ENCODE data around the gene GLI3. TPM values are rescaled to one million over a fixed set of nuclear protein-coding genes. Genes with fewer than 3 reads are reported as not detected.

The GLI3 gene
- total and polyA plus RNA-seq, 4 experiments from 2014 or later: 0.06 to 0.13 TPM; not detected in 2

GRCh38 chr7:42139751-42140150, 97.3 kb downstream of the GLI3 start:
- Mint-ChIP-seq H3K9me3 (peaks cover 0 to 3% (median 0%) of the 10 kb centered on the region in 8 donors), H3K36me3 (no peaks in the 10 kb centered on the region), H3K4me3 (no peak overlapping the region), H3K4me1 (no peaks in the 10 kb centered on the region), H3K27me3 (peaks cover 2 to 4% of the 10 kb centered on the region in 2 donors), H3K27ac (no peak overlapping the region)
- ChIA-PET POLR2A (ENCODE audit: partially characterized antibody) (no interaction called here), CTCF (ENCODE audit: partially characterized antibody) (no interaction called here)
- Histone ChIP-seq H3K9me3 (ENCODE audit: control insufficient read depth in 1 of 2, low read length in 2 of 2) (no peaks in the 10 kb centered on the region), H3K27ac (ENCODE audit: low read depth, low read length) (no peak overlapping the region), H3K4me1 (ENCODE audit: insufficient read depth, low read length) (no peaks in the 10 kb centered on the region), H3K27me3 (ENCODE audit: insufficient read depth, low read length) (no peaks in the 10 kb centered on the region), H3K36me3 (ENCODE audit: insufficient read depth, low read length) (no peaks in the 10 kb centered on the region), H3K4me3 (ENCODE audit: low read length in 2 of 2) (no peak overlapping the region)
- intact Hi-C loops (cut with micrococcal nuclease): no loop called here
- no peak for DNase-seq

DNA sequence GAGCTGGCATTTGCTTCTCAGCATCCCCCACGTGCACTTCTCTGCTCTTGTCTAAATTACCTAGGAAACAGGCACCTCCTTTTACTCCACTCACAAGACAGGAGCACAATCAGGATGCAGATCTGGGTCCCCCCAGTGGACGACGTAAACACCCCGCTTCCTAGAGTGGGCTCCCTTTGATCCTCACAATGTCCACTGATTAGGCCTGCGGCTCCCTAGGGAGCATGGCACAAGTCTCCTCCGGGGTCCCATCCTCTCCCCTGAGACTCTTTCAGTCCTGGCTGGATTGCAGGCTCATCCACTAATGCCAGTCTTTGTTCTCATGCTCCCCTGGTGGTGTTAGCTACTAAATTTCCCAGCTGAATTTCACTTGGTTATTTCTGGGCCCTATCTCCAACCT, 98.3 kb downstream of the GLI3 start:
- Mint-ChIP-seq H3K27me3 (peaks cover 2 to 6% of the 10 kb centered on the region in 2 donors), H3K4me1 (no peaks in the 10 kb centered on the region), H3K4me3 (no peak overlapping the region), H3K36me3 (no peaks in the 10 kb centered on the region), H3K9me3 (peaks cover 0 to 3% (median 0%) of the 10 kb centered on the region in 8 donors), H3K27ac (no peak overlapping the region)
- intact Hi-C loops (cut with micrococcal nuclease): no loop called here
- H3K4me3 ChIP-seq (ENCODE audit: low read length in 2 of 2): no peak overlapping the region
- H3K9me3 ChIP-seq (ENCODE audit: control insufficient read depth in 1 of 2, low read length in 2 of 2): no peaks in the 10 kb centered on the region
- H3K36me3 ChIP-seq (ENCODE audit: insufficient read depth, low read length): no peaks in the 10 kb centered on the region
- ChIA-PET POLR2A (ENCODE audit: partially characterized antibody) (no interaction called here), CTCF (ENCODE audit: partially characterized antibody) (no interaction called here)
- no peaks in the 10 kb centered on the region for H3K27me3 ChIP-seq (ENCODE audit: insufficient read depth, low read length)
- no peak overlapping the region for H3K27ac ChIP-seq (ENCODE audit: low read depth, low read length)
- H3K4me1 ChIP-seq (ENCODE audit: insufficient read depth, low read length): no peaks in the 10 kb centered on the region
- no peak for DNase-seq

GRCh38 chr7:42137941-42138340, 99.1 kb downstream of the GLI3 start:
- Mint-ChIP-seq H3K27ac (no peak overlapping the region), H3K36me3 (no peaks in the 10 kb centered on the region), H3K27me3 (peaks cover 2 to 6% of the 10 kb centered on the region in 2 donors), H3K9me3 (peaks cover 0 to 3% (median 0%) of the 10 kb centered on the region in 8 donors), H3K4me1 (no peaks in the 10 kb centered on the region), H3K4me3 (no peak overlapping the region)
- intact Hi-C loops (cut with micrococcal nuclease): no loop called here
- Histone ChIP-seq H3K9me3 (ENCODE audit: control insufficient read depth in 1 of 2, low read length in 2 of 2) (no peaks in the 10 kb centered on the region), H3K27ac (ENCODE audit: low read depth, low read length) (no peak overlapping the region), H3K27me3 (ENCODE audit: insufficient read depth, low read length) (no peaks in the 10 kb centered on the region), H3K4me3 (ENCODE audit: low read length in 2 of 2) (no peak overlapping the region), H3K36me3 (ENCODE audit: insufficient read depth, low read length) (no peaks in the 10 kb centered on the region), H3K4me1 (ENCODE audit: insufficient read depth, low read length) (no peaks in the 10 kb centered on the region)
- CTCF ChIA-PET (ENCODE audit: partially characterized antibody): no interaction called here
- POLR2A ChIA-PET (ENCODE audit: partially characterized antibody): no interaction called here
- DNase-seq: no peak

GRCh38 chr7:42137431-42137830, 99.6 kb downstream of the GLI3 start:
- no peaks in the 10 kb centered on the region for H3K36me3 ChIP-seq (ENCODE audit: insufficient read depth, low read length)
- peaks cover 0 to 3% (median 0%) of the 10 kb centered on the region in 8 donors for H3K9me3 Mint-ChIP-seq
- no peaks in the 10 kb centered on the region for H3K4me1 ChIP-seq (ENCODE audit: insufficient read depth, low read length)
- ChIA-PET POLR2A (ENCODE audit: partially characterized antibody) (no interaction called here), CTCF (ENCODE audit: partially characterized antibody) (no interaction called here)
- H3K36me3 Mint-ChIP-seq: no peaks in the 10 kb centered on the region
- H3K27ac ChIP-seq (ENCODE audit: low read depth, low read length): no peak overlapping the region
- no peak overlapping the region for H3K27ac Mint-ChIP-seq
- H3K4me3 ChIP-seq (ENCODE audit: low read length in 2 of 2): no peak overlapping the region
- H3K27me3 ChIP-seq (ENCODE audit: insufficient read depth, low read length): no peaks in the 10 kb centered on the region
- H3K4me1 Mint-ChIP-seq: no peaks in the 10 kb centered on the region
- no peak overlapping the region for H3K4me3 Mint-ChIP-seq
- no peak for DNase-seq
- H3K27me3 Mint-ChIP-seq: peaks cover 2 to 6% of the 10 kb centered on the region in 2 donors
- H3K9me3 ChIP-seq (ENCODE audit: control insufficient read depth in 1 of 2, low read length in 2 of 2): no peaks in the 10 kb centered on the region
- intact Hi-C loops (cut with micrococcal nuclease): no loop called here

GRCh38 chr7:42135728-42136127, 101.3 kb downstream of the GLI3 start:
- DNase-seq: no peak
- H3K27me3 Mint-ChIP-seq: peaks cover 2 to 6% of the 10 kb centered on the region in 2 donors
- H3K27ac Mint-ChIP-seq: no peak overlapping the region
- H3K4me3 ChIP-seq (ENCODE audit: low read length in 2 of 2): no peak overlapping the region
- H3K36me3 ChIP-seq (ENCODE audit: insufficient read depth, low read length): no peaks in the 10 kb centered on the region
- peaks cover 0 to 3% (median 0%) of the 10 kb centered on the region in 8 donors for H3K9me3 Mint-ChIP-seq
- H3K27me3 ChIP-seq (ENCODE audit: insufficient read depth, low read length): no peaks in the 10 kb centered on the region
- no peak overlapping the region for H3K27ac ChIP-seq (ENCODE audit: low read depth, low read length)
- CTCF ChIA-PET (ENCODE audit: partially characterized antibody): no interaction called here
- POLR2A ChIA-PET (ENCODE audit: partially characterized antibody): no interaction called here
- no peaks in the 10 kb centered on the region for H3K4me1 ChIP-seq (ENCODE audit: insufficient read depth, low read length)
- intact Hi-C loops (cut with micrococcal nuclease): no loop called here
- no peak overlapping the region for H3K4me3 Mint-ChIP-seq
- no peaks in the 10 kb centered on the region for H3K36me3 Mint-ChIP-seq
- H3K4me1 Mint-ChIP-seq: no peaks in the 10 kb centered on the region
- no peaks in the 10 kb centered on the region for H3K9me3 ChIP-seq (ENCODE audit: control insufficient read depth in 1 of 2, low read length in 2 of 2)

DNA sequence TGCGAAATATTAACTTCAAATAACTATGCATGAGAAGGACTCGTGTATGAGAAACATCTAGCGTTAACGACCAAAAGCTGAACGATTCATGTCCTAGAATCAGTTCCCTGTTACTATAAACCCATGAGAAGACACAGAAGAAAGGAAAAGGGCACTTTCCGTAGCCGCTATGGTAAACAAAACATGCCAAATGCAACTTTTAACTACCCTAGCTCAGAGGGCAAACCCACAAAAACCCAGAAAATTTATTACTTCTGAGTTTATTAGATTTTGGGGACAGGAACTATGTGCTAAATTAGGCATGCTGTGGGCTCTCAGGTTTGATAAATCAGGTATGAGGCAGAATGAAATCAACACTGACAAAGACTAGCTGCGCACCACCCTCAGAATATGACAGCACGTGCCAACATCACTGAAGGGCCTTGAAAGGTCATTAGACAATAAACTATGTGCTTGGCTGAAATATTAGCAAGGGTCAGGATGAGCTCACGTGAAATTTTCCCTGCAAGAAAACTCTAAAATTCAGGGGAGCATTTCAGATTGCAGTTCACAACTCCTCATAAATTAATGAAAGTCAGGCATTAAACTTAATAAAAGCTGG, 102.6 kb downstream of the GLI3 start:
- no peak overlapping the region for H3K4me3 Mint-ChIP-seq

DNA sequence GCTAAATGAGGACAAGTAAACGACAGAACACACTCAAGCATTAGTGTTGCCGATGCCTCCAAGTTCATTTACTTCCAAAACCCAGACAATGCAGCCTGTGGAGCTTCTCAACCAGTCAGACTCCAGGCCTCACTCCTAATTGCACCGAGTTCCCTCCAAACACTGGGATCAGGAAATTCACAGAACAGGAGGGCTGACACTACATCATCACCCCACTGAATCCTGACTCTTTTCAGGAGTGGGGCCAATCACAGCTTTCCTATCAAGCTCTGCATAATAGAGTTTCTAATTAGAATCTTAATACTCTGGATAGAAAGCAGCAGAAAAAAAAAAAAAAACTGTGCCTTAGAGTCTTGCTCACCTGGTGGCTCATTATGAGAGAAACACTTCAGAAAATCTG, 103.7 kb downstream of the GLI3 start:
- intact Hi-C loops (cut with micrococcal nuclease): no loop called here
- Histone ChIP-seq H3K4me3 (ENCODE audit: low read length in 2 of 2) (no peak overlapping the region), H3K9me3 (ENCODE audit: control insufficient read depth in 1 of 2, low read length in 2 of 2) (no peaks in the 10 kb centered on the region), H3K27ac (ENCODE audit: low read depth, low read length) (no peak overlapping the region), H3K4me1 (ENCODE audit: insufficient read depth, low read length) (no peaks in the 10 kb centered on the region), H3K27me3 (ENCODE audit: insufficient read depth, low read length) (no peaks in the 10 kb centered on the region), H3K36me3 (ENCODE audit: insufficient read depth, low read length) (no peaks in the 10 kb centered on the region)
- Mint-ChIP-seq H3K4me3 (no peak overlapping the region), H3K27me3 (peaks cover 0 to 5% of the 10 kb centered on the region in 2 donors), H3K36me3 (no peaks in the 10 kb centered on the region), H3K27ac (no peak overlapping the region), H3K9me3 (peaks cover 0 to 3% (median 0%) of the 10 kb centered on the region in 8 donors), H3K4me1 (no peaks in the 10 kb centered on the region)
- no peak for DNase-seq
- ChIA-PET CTCF (ENCODE audit: partially characterized antibody) (no interaction called here), POLR2A (ENCODE audit: partially characterized antibody) (no interaction called here)

More for the DNA sequence above, 102.6 kb downstream of the GLI3 start:
- ChIA-PET POLR2A (ENCODE audit: partially characterized antibody) (no interaction called here), CTCF (ENCODE audit: partially characterized antibody) (no interaction called here)
- H3K4me1 ChIP-seq (ENCODE audit: insufficient read depth, low read length): no peaks in the 10 kb centered on the region
- H3K27me3 Mint-ChIP-seq: peaks cover 0 to 5% of the 10 kb centered on the region in 2 donors
- H3K27ac ChIP-seq (ENCODE audit: low read depth, low read length): no peak overlapping the region
- intact Hi-C loops (cut with micrococcal nuclease): no loop called here
- H3K36me3 ChIP-seq (ENCODE audit: insufficient read depth, low read length): no peaks in the 10 kb centered on the region
- no peaks in the 10 kb centered on the region for H3K27me3 ChIP-seq (ENCODE audit: insufficient read depth, low read length)
- H3K9me3 Mint-ChIP-seq: peaks cover 0 to 3% (median 0%) of the 10 kb centered on the region in 8 donors
- no peak overlapping the region for H3K4me3 ChIP-seq (ENCODE audit: low read length in 2 of 2)
- no peak overlapping the region for H3K27ac Mint-ChIP-seq
- H3K36me3 Mint-ChIP-seq: no peaks in the 10 kb centered on the region
- no peaks in the 10 kb centered on the region for H3K9me3 ChIP-seq (ENCODE audit: control insufficient read depth in 1 of 2, low read length in 2 of 2)
- H3K4me1 Mint-ChIP-seq: no peaks in the 10 kb centered on the region
- DNase-seq: no peak

- Histone ChIP-seq H3K27ac (ENCODE audit: low read depth, low read length) (no peak overlapping the region), H3K4me1 (ENCODE audit: insufficient read depth, low read length) (no peaks in the 10 kb centered on the region), H3K9me3 (ENCODE audit: control insufficient read depth in 1 of 2, low read length in 2 of 2) (no peaks in the 10 kb centered on the region), H3K4me3 (ENCODE audit: low read length in 2 of 2) (no peak overlapping the region), H3K36me3 (ENCODE audit: insufficient read depth, low read length) (no peaks in the 10 kb centered on the region), H3K27me3 (ENCODE audit: insufficient read depth, low read length) (no peaks in the 10 kb centered on the region)
- Mint-ChIP-seq H3K27me3 (peaks cover 0 to 2% of the 10 kb centered on the region in 2 donors), H3K27ac (no peak overlapping the region), H3K9me3 (no peaks in the 10 kb centered on the region), H3K36me3 (no peaks in the 10 kb centered on the region), H3K4me1 (no peaks in the 10 kb centered on the region), H3K4me3 (no peak overlapping the region)
- no peak for DNase-seq
- intact Hi-C loops (cut with micrococcal nuclease): no loop called here
- ChIA-PET CTCF (ENCODE audit: partially characterized antibody) (no interaction called here), POLR2A (ENCODE audit: partially characterized antibody) (no interaction called here)
Measured at GRCh38 chr7:42128703-42129102, 108.3 kb downstream of the GLI3 start.

All from CD4-positive, alpha-beta memory T cell (primary cell).